H9 (cell line): ENCODE measurements around the gene SHB. TPM values are rescaled to one million over a fixed set of nuclear protein-coding genes. Genes with fewer than 3 reads are reported as not detected.

Source experiments
- DNase-seq: peaks from one replicate; pipeline ENCODE4 v3.0.0-alpha.2; 2017
- H2AFZ ChIP-seq: one replicate; pipeline ENCODE4 v1.6.1; 2013; ENCODE audit warnings: mild to moderate bottlenecking, low read length, control low read depth, moderate library complexity
- H2AK5ac ChIP-seq: 2 replicates; pipeline ENCODE4 v1.6.1; 2013; ENCODE audit warnings: low read length, control low read depth, mixed read lengths; ENCODE audit not compliant: insufficient read length
- H2BK120ac ChIP-seq: one replicate; pipeline ENCODE4 v1.6.1; 2013; ENCODE audit warnings: low read depth, mild to moderate bottlenecking, low read length, control low read depth, inconsistent platforms; ENCODE audit not compliant: poor library complexity, severe bottlenecking
- H2BK12ac ChIP-seq: 2 replicates; pipeline ENCODE4 v1.6.1; 2013; ENCODE audit warnings: low read length, control low read depth, mixed read lengths, low read depth; ENCODE audit not compliant: insufficient read length
- H2BK15ac ChIP-seq: 2 replicates; pipeline ENCODE4 v1.6.1; 2013; ENCODE audit warnings: low read depth, low read length, control low read depth
- H2BK20ac ChIP-seq: one replicate; pipeline ENCODE4 v1.6.1; 2013; ENCODE audit warnings: low read depth, mild to moderate bottlenecking, low read length, control low read depth, inconsistent platforms; ENCODE audit not compliant: poor library complexity, severe bottlenecking
- H2BK5ac ChIP-seq: 2 replicates; pipeline ENCODE4 v1.6.1; 2013; ENCODE audit warnings: low read length, control low read depth, mixed read lengths; ENCODE audit not compliant: insufficient read length
- H3K14ac ChIP-seq: 2 replicates; pipeline ENCODE4 v1.6.1; 2013; ENCODE audit warnings: low read length, control low read depth; ENCODE audit not compliant: insufficient read depth
- H3K18ac ChIP-seq: 2 replicates; pipeline ENCODE4 v1.6.1; 2013; ENCODE audit warnings: low read depth, mild to moderate bottlenecking, mixed read lengths, low read length, control low read depth; ENCODE audit not compliant: insufficient read length
- H3K23ac ChIP-seq: 2 replicates; pipeline ENCODE4 v1.6.1; 2013; ENCODE audit warnings: low read length, control low read depth, mixed read lengths, low read depth; ENCODE audit not compliant: insufficient read length
- H3K23me2 ChIP-seq: 2 replicates; pipeline ENCODE4 v1.6.1; 2013; ENCODE audit warnings: low read depth, mild to moderate bottlenecking, mixed read lengths, low read length, control low read depth; ENCODE audit not compliant: insufficient read length, poor library complexity, severe bottlenecking
- H3K27ac ChIP-seq: 2 replicates; pipeline ENCODE4 v1.5.1; 2013; ENCODE audit warnings: low read length, control low read depth, mixed read lengths, low read depth; ENCODE audit not compliant: insufficient read length
- H3K27me3 ChIP-seq: 2 replicates; pipeline ENCODE4 v1.6.1; 2013; ENCODE audit warnings: low read length, control low read depth, inconsistent platforms; ENCODE audit not compliant: insufficient read depth
- H3K4ac ChIP-seq: 2 replicates; pipeline ENCODE4 v1.6.1; 2013; ENCODE audit warnings: low read depth, mild to moderate bottlenecking, control low read depth, inconsistent platforms, low read length, moderate library complexity
- H3K4me1 ChIP-seq: 2 replicates; pipeline ENCODE4 v1.6.1; 2013; ENCODE audit warnings: low read length, control low read depth, inconsistent platforms; ENCODE audit not compliant: insufficient read depth
- H3K4me2 ChIP-seq: 2 replicates; pipeline ENCODE4 v1.6.1; 2013; ENCODE audit warnings: low read length, control low read depth, mixed read lengths; ENCODE audit not compliant: insufficient read length, insufficient read depth
- H3K56ac ChIP-seq: 2 replicates; pipeline ENCODE4 v1.6.1; 2013; ENCODE audit warnings: low read depth, mild to moderate bottlenecking, mixed read lengths, low read length, control low read depth; ENCODE audit not compliant: insufficient read length
- H3K79me1 ChIP-seq: 2 replicates; pipeline ENCODE4 v1.6.1; 2013; ENCODE audit warnings: low read depth, mild to moderate bottlenecking, moderate library complexity, low read length, control low read depth, inconsistent platforms; ENCODE audit not compliant: insufficient read depth, poor library complexity, severe bottlenecking
- H3K79me2 ChIP-seq: 2 replicates; pipeline ENCODE4 v1.6.1; 2013; ENCODE audit warnings: low read length, control low read depth, inconsistent platforms; ENCODE audit not compliant: insufficient read depth
- H3K9ac ChIP-seq: 2 replicates; pipeline ENCODE4 v1.6.1; 2013; ENCODE audit warnings: low read length, control low read depth, mixed read lengths; ENCODE audit not compliant: insufficient read length; ENCODE audit errors: extremely low read depth
- H3K9me3 ChIP-seq: one replicate; pipeline ENCODE4 v1.6.1; 2013; ENCODE audit warnings: low read depth, low read length, inconsistent platforms; ENCODE audit not compliant: control insufficient read depth
- H3T11ph ChIP-seq: one replicate; pipeline ENCODE4 v1.6.1; 2013; ENCODE audit warnings: mild to moderate bottlenecking, low read length, control low read depth, inconsistent platforms
- H4K20me1 ChIP-seq: one replicate; pipeline ENCODE4 v1.6.1; 2013; ENCODE audit not compliant: control insufficient read depth, insufficient read length, insufficient read depth
- H4K5ac ChIP-seq: 2 replicates; pipeline ENCODE4 v1.6.1; 2013; ENCODE audit warnings: low read depth, mild to moderate bottlenecking, mixed read lengths, low read length, control low read depth; ENCODE audit not compliant: insufficient read length
- H4K8ac ChIP-seq: replicated peaks from 2 replicates; pipeline ENCODE4 v1.6.1; 2013; ENCODE audit warnings: low read length, control low read depth, mixed read lengths, low read depth; ENCODE audit not compliant: insufficient read length
- H4K91ac ChIP-seq: 2 replicates; pipeline ENCODE4 v1.6.1; 2013; ENCODE audit warnings: low read depth, mild to moderate bottlenecking, moderate library complexity, mixed read lengths, low read length, control low read depth; ENCODE audit not compliant: insufficient read length
- H3K27ac Mint-ChIP-seq, 3 experiments: 2 replicates in 2 of 3; 3 replicates in 1 of 3; pipeline ENCODE4 v1.8.0; 2020 to 2021; ENCODE audit warnings: mixed read lengths in 3 of 3, mild to moderate bottlenecking in 1 of 3, moderate library complexity in 1 of 3
- H3K27me3 Mint-ChIP-seq: 2 replicates; pipeline ENCODE4 v1.8.0; 2021; ENCODE audit warnings: low read depth, mild to moderate bottlenecking, moderate library complexity, mixed read lengths
- H3K36me3 Mint-ChIP-seq, 3 experiments: 2 replicates in 2 of 3; 3 replicates in 1 of 3; pipeline ENCODE4 v1.8.0; 2020 to 2021; ENCODE audit warnings: low read depth in 3 of 3, mixed read lengths in 3 of 3; ENCODE audit not compliant: insufficient read depth in 1 of 3
- H3K4me1 Mint-ChIP-seq, 2 experiments: 2 replicates each; pipeline ENCODE4 v1.8.0; 2020; ENCODE audit warnings: mixed read lengths in 2 of 2
- H3K4me3 Mint-ChIP-seq, 2 experiments: 2 replicates in 1 of 2; 3 replicates in 1 of 2; pipeline ENCODE4 v1.8.0; 2020 to 2021; ENCODE audit warnings: mild to moderate bottlenecking in 2 of 2, mixed read lengths in 2 of 2, moderate library complexity in 1 of 2
- H3K9me3 Mint-ChIP-seq, 2 experiments: 2 replicates in 1 of 2; 3 replicates in 1 of 2; pipeline ENCODE4 v1.8.0; 2020; ENCODE audit warnings: mild to moderate bottlenecking in 2 of 2, mixed read lengths in 2 of 2, moderate library complexity in 1 of 2
- WGBS: extraction: QIAGEN DNeasy Blood & Tissue Kit; methylation state at CpG from one replicate; pipeline ENCODE4 v1.1.7; 2013; ENCODE audit warnings: missing lambda C conversion rate, low lambda C conversion rate, mixed read lengths; ENCODE audit not compliant: insufficient read length; ENCODE audit errors: extremely low coverage; 5-methylcytosine and 5-hydroxymethylcytosine counted together
- total RNA-seq: library from RNA; stranded (reverse); gene quantifications from 2 replicates; pipeline ENCODE4 v1.2.1, GENCODE V29; 2021
- TF ChIP-seq, protein P1 (sequence below): fragments of 200-600 bp; sonication (generic); conservative IDR thresholded peaks from 3 replicates; pipeline ENCODE4 v1.8.0; 2021; ENCODE audit warnings: antibody characterized with exemption, mild to moderate bottlenecking

SHB gene
- total RNA-seq, 1 experiment from 2014 or later = 14.6 TPM

DNA sequence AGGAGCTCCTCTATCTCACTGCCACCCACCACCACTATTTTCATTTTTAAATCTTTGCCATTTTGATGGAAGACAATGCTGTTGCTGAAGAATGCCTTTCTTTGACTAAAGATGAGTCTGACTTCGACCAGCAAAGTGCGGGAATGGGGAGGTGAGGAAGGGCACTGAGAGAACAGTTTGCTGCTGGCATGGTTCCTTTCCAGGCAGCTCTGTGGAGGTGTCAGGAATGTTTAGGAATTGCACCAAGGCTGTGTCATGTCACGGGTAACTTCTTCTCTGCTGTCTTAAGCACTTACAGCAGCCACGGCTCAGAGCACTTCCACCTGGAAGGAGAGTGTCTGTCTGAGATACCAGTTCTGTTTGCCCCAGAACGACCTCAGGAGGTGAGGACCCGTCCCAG, 41.4 kb upstream of the SHB start:
- Mint-ChIP-seq H3K27ac (no peak overlapping the region), H3K9me3 (no peaks in the 10 kb centered on the region), H3K4me3 (no peak overlapping the region), H3K27me3 (peaks cover 40% of the 10 kb centered on the region), H3K4me1 (peaks cover 6 to 12% of the 10 kb centered on the region in 2 experiments; a peak in 2 of 4 replicates), H3K36me3 (no peaks in the 10 kb centered on the region)
- no peak overlapping the region for H2AFZ ChIP-seq
- no peak overlapping the region for H2BK120ac ChIP-seq
- H4K5ac ChIP-seq = no peak overlapping the region
- no peak overlapping the region for H3K18ac ChIP-seq
- no peak overlapping the region for H2BK5ac ChIP-seq
- H4K20me1 ChIP-seq = no peaks in the 10 kb centered on the region
- H4K91ac ChIP-seq = no peak overlapping the region
- no peaks in the 10 kb centered on the region for H3K79me1 ChIP-seq
- H2BK12ac ChIP-seq = no peak overlapping the region
- no CpG with 5 or more reads among the region's 6 CpGs for WGBS
- no peak overlapping the region for H4K8ac ChIP-seq
- no peak overlapping the region for H2AK5ac ChIP-seq
- no peak overlapping the region for H3K14ac ChIP-seq
- TF ChIP-seq, protein P1, sequence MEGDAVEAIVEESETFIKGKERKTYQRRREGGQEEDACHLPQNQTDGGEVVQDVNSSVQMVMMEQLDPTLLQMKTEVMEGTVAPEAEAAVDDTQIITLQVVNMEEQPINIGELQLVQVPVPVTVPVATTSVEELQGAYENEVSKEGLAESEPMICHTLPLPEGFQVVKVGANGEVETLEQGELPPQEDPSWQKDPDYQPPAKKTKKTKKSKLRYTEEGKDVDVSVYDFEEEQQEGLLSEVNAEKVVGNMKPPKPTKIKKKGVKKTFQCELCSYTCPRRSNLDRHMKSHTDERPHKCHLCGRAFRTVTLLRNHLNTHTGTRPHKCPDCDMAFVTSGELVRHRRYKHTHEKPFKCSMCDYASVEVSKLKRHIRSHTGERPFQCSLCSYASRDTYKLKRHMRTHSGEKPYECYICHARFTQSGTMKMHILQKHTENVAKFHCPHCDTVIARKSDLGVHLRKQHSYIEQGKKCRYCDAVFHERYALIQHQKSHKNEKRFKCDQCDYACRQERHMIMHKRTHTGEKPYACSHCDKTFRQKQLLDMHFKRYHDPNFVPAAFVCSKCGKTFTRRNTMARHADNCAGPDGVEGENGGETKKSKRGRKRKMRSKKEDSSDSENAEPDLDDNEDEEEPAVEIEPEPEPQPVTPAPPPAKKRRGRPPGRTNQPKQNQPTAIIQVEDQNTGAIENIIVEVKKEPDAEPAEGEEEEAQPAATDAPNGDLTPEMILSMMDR = no peak
- H3K79me2 ChIP-seq = no peaks in the 10 kb centered on the region
- no peaks in the 10 kb centered on the region for H3K27me3 ChIP-seq
- H3K4ac ChIP-seq = no peak overlapping the region
- no peak overlapping the region for H3K4me2 ChIP-seq
- H2BK15ac ChIP-seq = no peak overlapping the region
- no peak for DNase-seq
- H3K4me1 ChIP-seq = no peaks in the 10 kb centered on the region
- no peaks in the 10 kb centered on the region for H3K23me2 ChIP-seq
- H3K27ac ChIP-seq = no peak overlapping the region
- H3K23ac ChIP-seq = no peak overlapping the region
- no peak overlapping the region for H3K9ac ChIP-seq
- H3T11ph ChIP-seq = no peak overlapping the region
- no peaks in the 10 kb centered on the region for H3K9me3 ChIP-seq
- no peak overlapping the region for H3K56ac ChIP-seq
- H2BK20ac ChIP-seq = no peak overlapping the region
